ENCODE measurements around the gene CTNNBIP1.

- TF ChIP-seq CTCF (IDR thresholded peaks at IDR 0.05 in 8 of 11, conservative IDR thresholded peaks at IDR 0.05 in 3 of 11) = no peak
- no peak for TF ChIP-seq POLR2AphosphoS5 (IDR thresholded peaks at IDR 0.05)
- TF ChIP-seq POLR2A (IDR thresholded peaks at IDR 0.05) = no peak
Measured at GRCh38 chr1:9922342-9922741, 12.3 kb upstream of the CTNNBIP1 start.

Data from spleen (tissue), 7 donors.